Neural crest cell (in vitro differentiated cells): ENCODE data around the gene IGF2BP3. TPM values are rescaled to one million over a fixed set of nuclear protein-coding genes. Genes with fewer than 3 reads are reported as not detected.

Experiments
- DNase-seq: peaks from one replicate; pipeline ENCODE4 v3.0.0; 2021; ENCODE audit warnings: low read depth, mixed read lengths, low spot score
- H3K27ac Mint-ChIP-seq: one replicate; pipeline ENCODE4 v1.8.0; 2021; ENCODE audit warnings: mild to moderate bottlenecking, mixed read lengths; ENCODE audit not compliant: unreplicated experiment
- H3K27me3 Mint-ChIP-seq: 2 replicates; pipeline ENCODE4 v1.8.0; 2021; ENCODE audit warnings: low read depth, mild to moderate bottlenecking, mixed read lengths
- H3K36me3 Mint-ChIP-seq: 2 replicates; pipeline ENCODE4 v1.8.0; 2021; ENCODE audit warnings: low read depth, mild to moderate bottlenecking, mixed read lengths
- H3K4me1 Mint-ChIP-seq: 2 replicates; pipeline ENCODE4 v1.8.0; 2021; ENCODE audit warnings: mixed read lengths
- H3K4me3 Mint-ChIP-seq: one replicate; pipeline ENCODE4 v1.8.0; 2021; ENCODE audit warnings: mild to moderate bottlenecking, mixed read lengths
- H3K9me3 Mint-ChIP-seq: 2 replicates; pipeline ENCODE4 v1.8.0; 2021; ENCODE audit warnings: mixed read lengths
- CTCF ChIP-seq: fragments of 200-600 bp; sonication (generic); conservative IDR thresholded peaks from 2 replicates; pipeline ENCODE4 v1.5.0; 2021; ENCODE audit warnings: antibody characterized with exemption, mild to moderate bottlenecking
- total RNA-seq: library from RNA; stranded (reverse); gene quantifications from 2 replicates; pipeline ENCODE4 v1.2.1, GENCODE V29; 2021

The IGF2BP3 gene
- total RNA-seq, 1 donor from 2014 or later = 117 TPM

DNA sequence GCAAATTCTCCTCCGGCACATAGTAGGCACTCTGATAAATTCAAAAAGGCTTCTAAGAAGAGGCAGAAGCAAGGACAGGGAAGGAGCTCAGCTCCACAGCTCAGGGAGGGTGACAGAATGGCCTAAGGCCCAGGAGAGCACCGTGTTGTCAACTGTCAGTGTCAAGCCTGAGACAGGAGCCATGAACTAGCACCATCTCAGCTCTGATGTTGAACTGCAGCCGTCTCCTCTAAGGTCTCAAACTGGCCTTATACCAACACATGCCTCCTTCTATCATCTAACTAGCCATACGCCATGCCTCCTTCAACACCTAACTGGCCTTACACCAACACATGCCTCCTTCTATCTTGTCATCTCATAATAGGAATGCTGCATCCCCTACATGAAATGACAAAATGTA lies 73.0 kb downstream of the IGF2BP3 start:
- no peak for DNase-seq
- Mint-ChIP-seq H3K4me3 (no peak overlapping the region), H3K9me3 (no peaks in the 10 kb centered on the region), H3K4me1 (peaks cover 4% of the 10 kb centered on the region), H3K27ac (no peak overlapping the region), H3K27me3 (no peaks in the 10 kb centered on the region), H3K36me3 (peaks cover 22% of the 10 kb centered on the region)
- no peak for TF ChIP-seq CTCF

- H3K27ac Mint-ChIP-seq = no peak overlapping the region
- peaks cover 4% of the 10 kb centered on the region for H3K4me1 Mint-ChIP-seq
- no peak for DNase-seq
- no peaks in the 10 kb centered on the region for H3K9me3 Mint-ChIP-seq
- no peak for TF ChIP-seq CTCF
- no peaks in the 10 kb centered on the region for H3K27me3 Mint-ChIP-seq
- H3K4me3 Mint-ChIP-seq = no peak overlapping the region
- peaks cover 22% of the 10 kb centered on the region for H3K36me3 Mint-ChIP-seq
Measured at GRCh38 chr7:23396222-23397015, 73.9 kb downstream of the IGF2BP3 start.

DNA sequence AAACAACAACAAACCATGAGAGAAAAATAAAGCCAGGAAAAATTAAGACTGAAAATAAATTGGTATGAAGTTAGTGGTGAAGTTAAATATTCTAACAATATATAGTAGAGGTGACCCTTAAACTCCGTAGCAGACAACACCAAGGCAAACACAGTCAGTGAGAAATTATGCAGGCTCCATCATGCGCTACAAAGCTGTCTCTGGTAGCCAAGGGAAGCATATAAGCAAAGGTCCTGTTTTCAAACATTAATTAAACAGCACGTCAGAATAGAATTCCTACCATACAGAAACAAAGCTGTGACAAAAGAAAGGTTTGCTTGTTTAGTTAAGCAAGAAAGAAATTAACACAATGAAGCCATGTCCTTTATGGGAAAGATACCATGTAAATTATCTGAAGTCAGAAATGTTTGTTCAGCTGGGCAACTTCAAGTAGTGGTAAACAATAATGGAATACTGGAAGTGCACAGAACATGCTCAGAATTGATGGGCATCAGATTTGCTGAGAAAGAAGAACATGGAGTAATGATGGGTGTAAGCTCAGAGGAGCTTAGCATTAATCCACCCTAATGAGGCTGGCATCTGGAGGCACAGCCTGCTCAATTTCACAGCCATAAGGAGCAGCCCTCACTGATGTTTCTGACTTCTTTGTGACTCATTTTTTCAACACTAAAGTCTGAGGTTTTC lies 75.7 kb downstream of the IGF2BP3 start:
- Mint-ChIP-seq H3K36me3 (peaks cover 20% of the 10 kb centered on the region), H3K9me3 (no peaks in the 10 kb centered on the region), H3K27me3 (no peaks in the 10 kb centered on the region), H3K4me1 (peaks cover 4% of the 10 kb centered on the region), H3K4me3 (no peak overlapping the region), H3K27ac (no peak overlapping the region)
- DNase-seq = no peak
- no peak for TF ChIP-seq CTCF

DNA sequence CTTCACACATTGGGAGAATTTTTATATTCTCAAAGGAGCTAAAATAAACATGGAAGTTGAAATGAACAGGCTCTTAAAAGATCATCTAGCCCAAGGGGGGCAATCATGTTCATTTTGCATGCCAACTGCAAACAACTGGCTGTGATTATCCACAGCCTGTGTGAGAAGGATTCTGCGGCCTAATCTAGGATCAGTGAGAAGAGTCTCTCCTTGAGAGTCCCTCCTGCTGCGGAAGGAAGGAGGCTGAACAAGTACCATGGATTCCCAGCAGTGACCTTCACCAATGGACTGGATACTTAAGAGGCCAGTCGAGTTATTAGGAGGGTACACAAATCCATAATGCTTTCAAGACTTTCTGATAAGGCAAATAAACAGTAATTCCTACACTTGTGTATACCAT lies 76.7 kb downstream of the IGF2BP3 start:
- Mint-ChIP-seq H3K27me3 (no peaks in the 10 kb centered on the region), H3K4me3 (no peak overlapping the region), H3K27ac (no peak overlapping the region), H3K4me1 (peaks cover 4% of the 10 kb centered on the region), H3K36me3 (peaks cover 20% of the 10 kb centered on the region), H3K9me3 (no peaks in the 10 kb centered on the region)
- no peak for TF ChIP-seq CTCF
- DNase-seq = no peak

DNA sequence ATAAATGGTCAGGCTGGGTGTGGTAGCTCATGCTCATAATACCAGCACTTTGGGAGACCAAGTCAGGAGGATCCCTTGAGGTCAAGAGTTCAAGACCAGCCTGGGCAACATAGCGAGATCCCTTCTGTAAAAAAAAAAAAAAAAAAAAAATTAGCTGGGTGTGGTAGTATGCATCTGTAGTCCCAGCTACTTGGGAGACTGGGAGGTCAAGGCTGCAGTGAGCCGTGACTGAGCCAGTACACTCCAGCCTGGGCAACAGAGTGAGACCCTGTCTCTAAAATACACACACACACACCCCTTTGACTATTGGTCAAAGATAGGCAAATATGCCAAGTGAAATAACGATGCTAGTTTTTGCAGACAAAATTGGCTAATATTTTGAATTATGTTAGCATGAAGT lies 80.6 kb downstream of the IGF2BP3 start:
- no peak overlapping the region for H3K27ac Mint-ChIP-seq
- peaks cover 21% of the 10 kb centered on the region for H3K36me3 Mint-ChIP-seq
- no peak overlapping the region for H3K4me3 Mint-ChIP-seq
- H3K9me3 Mint-ChIP-seq = no peaks in the 10 kb centered on the region
- DNase-seq = no peak
- H3K27me3 Mint-ChIP-seq = no peaks in the 10 kb centered on the region
- no peaks in the 10 kb centered on the region for H3K4me1 Mint-ChIP-seq
- TF ChIP-seq CTCF = no peak
